Endometrial microvascular endothelial cells (primary cell): ENCODE data around the gene FABP7. TPM values are rescaled to one million over a fixed set of nuclear protein-coding genes. Genes with fewer than 3 reads are reported as not detected.

Experiments used
- in situ Hi-C: cut with HindIII; loops from 2 replicates; pipeline ENCODE4 v1.10.0; 2017; ENCODE audit warnings: low sequenced_read_pairs, low pct_unique_long_range_greater_than_20kb; ENCODE audit errors: inconsistent ontology term
- total RNA-seq: library from RNA; depleted of rRNA; stranded (reverse); fragments of >200 nt; gene quantifications from one replicate; pipeline ENCODE4 v1.2.3, GENCODE V29; 2015; ENCODE audit errors: inconsistent ontology term

The FABP7 gene
- total RNA-seq, 1 donor from 2014 or later: not detected

- in situ Hi-C loops: no loop called here
These were observed 25.3 kb upstream of the FABP7 start for GRCh38 chr6:122754191-122754731.

- in situ Hi-C loops: no loop called here
These were observed 23.6 kb upstream of the FABP7 start for GRCh38 chr6:122755901-122756300.

GRCh38 chr6:122758927-122759334 lies 20.6 kb upstream of the FABP7 start:
- in situ Hi-C loops: no loop called here

GRCh38 chr6:122760330-122760729 lies 19.2 kb upstream of the FABP7 start:
- in situ Hi-C loops: no loop called here

GRCh38 chr6:122766256-122766655 lies 13.3 kb upstream of the FABP7 start:
- in situ Hi-C loops: no loop called here

- in situ Hi-C loops: no loop called here
These were observed 8.5 kb upstream of the FABP7 start for GRCh38 chr6:122770835-122771601.

GRCh38 chr6:122772724-122773415 lies 6.6 kb upstream of the FABP7 start:
- in situ Hi-C loops: no loop called here

GRCh38 chr6:122775975-122776374 lies 3.5 kb upstream of the FABP7 start:
- in situ Hi-C loops: no loop called here

GRCh38 chr6:122778302-122778701 lies 1.2 kb upstream of the FABP7 start:
- in situ Hi-C loops: no loop called here

- in situ Hi-C loops: no loop called here
These were observed 393 bp upstream of the FABP7 start for GRCh38 chr6:122778985-122779661.

GRCh38 chr6:122780114-122780513 lies 598 bp downstream of the FABP7 start:
- in situ Hi-C loops: no loop called here

GRCh38 chr6:122781716-122782115 lies 2.2 kb downstream of the FABP7 start:
- in situ Hi-C loops: no loop called here

GRCh38 chr6:122783401-122783800 lies 3.9 kb downstream of the FABP7 start:
- in situ Hi-C loops: no loop called here

- in situ Hi-C loops: no loop called here
These were observed 6.4 kb downstream of the FABP7 start for GRCh38 chr6:122785891-122786290.

- in situ Hi-C loops: no loop called here
These were observed 8.2 kb downstream of the FABP7 start for GRCh38 chr6:122787721-122788120.

GRCh38 chr6:122788208-122788607 lies 8.7 kb downstream of the FABP7 start:
- in situ Hi-C loops: no loop called here

GRCh38 chr6:122788663-122789181 lies 9.2 kb downstream of the FABP7 start:
- in situ Hi-C loops: no loop called here

- in situ Hi-C loops: no loop called here
These were observed 9.9 kb downstream of the FABP7 start, which contains the start of gene SMPDL3A for GRCh38 chr6:122789182-122790027. TSS of gene SMPDL3A (plus strand) at chr6:122789258. CDS start at chr6:122789347, 89 bp downstream.
